Testis (tissue), 2 donors: ENCODE measurements around the gene ERCC1.

ENCODE experiments used
- CTCF ChIP-seq, 3 experiments: fragments of 450-650 bp in 2 of 3; fragments of 200-600 bp in 1 of 3; sonication (generic) in 1 of 3; IDR thresholded peaks; one replicate each; pipeline ENCODE4 v1.5.1; 2016 to 2019; ENCODE audit warnings: antibody characterized with exemption in 3 of 3, mild to moderate bottlenecking in 2 of 3, moderate library complexity in 1 of 3
- POLR2A ChIP-seq: fragments of 450-650 bp; IDR thresholded peaks from one replicate; pipeline ENCODE4 v1.6.1; 2017; ENCODE audit warnings: antibody characterized with exemption, mild to moderate bottlenecking, moderate library complexity

- no peak for TF ChIP-seq CTCF (IDR thresholded peaks at IDR 0.05)
- no peak for TF ChIP-seq POLR2A
Measured at GRCh38 chr19:45444318-45445041, 20.8 kb upstream of the ERCC1 start.
